Measurements from ENCODE around the gene NPAS3.

Gene NPAS3

GRCh38 chr14:33736299-33736825 is 797.7 kb downstream of the NPAS3 start:
- no peak for DNase-seq

DNA sequence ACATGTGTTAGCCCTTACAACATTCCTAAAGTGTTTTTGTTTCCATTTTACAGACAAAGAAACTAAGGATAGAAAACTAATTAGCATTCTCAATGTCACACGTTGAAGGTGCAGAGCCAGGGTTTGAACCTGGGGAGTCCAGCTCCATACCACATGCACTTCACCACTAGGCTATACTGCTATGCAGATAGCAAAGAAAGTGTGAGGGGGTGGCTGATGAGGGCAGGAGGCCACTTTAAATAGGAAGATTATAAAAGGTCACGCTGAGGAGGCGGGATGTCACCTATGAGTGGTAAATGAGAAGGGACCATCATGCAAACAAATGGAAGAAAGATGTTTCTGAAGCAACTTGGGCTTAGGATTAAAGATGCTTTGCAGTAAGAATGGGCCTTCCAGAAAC is 798.3 kb downstream of the NPAS3 start:
- no peak for DNase-seq

GRCh38 chr14:33737446-33737845 is 798.8 kb downstream of the NPAS3 start:
- no peak for DNase-seq

DNA sequence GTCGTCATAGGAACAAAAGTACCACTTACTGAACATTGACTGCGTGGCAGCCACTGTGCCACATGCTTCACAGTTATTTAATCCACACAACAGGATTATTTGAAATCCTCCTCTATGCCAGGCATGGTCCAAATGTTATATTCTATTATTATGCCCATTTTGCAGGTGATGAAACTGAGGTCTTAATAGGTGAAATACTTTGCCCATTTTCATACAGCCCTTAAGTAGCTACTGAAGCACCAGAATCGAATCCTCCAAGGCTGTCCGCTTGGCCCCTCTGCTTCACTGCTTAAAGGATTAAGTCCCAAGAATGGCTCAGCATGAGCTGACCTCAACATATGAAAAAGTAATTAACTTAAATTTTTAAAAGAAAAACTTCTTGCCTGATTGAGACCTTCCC is 799.4 kb downstream of the NPAS3 start:
- no peak for DNase-seq

GRCh38 chr14:33738491-33738890 is 799.8 kb downstream of the NPAS3 start:
- DNase-seq, result no peak

GRCh38 chr14:33740531-33740930 is 801.9 kb downstream of the NPAS3 start:
- no peak for DNase-seq

GRCh38 chr14:33742166-33742565 is 803.5 kb downstream of the NPAS3 start:
- DNase-seq, result no peak

DNA sequence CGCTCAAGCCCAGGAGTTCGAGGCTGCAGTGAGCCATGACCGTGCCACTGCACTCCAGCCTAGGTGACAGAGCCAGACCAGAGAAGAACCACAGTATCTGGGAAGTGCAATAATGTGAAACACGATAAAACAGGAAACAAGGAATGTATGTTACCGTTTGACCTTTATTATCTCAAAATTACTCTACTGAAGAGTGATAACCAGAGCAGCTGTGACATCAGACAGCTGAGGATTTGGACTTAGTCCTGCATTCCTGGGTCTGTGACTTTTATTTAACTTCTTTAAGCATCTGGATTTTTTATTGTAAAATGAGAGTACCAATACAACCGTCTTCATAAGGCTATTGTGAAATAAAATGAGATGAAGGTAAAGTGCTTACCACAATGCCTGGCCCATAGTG is 806.5 kb downstream of the NPAS3 start:
- no peak for DNase-seq

GRCh38 chr14:33747749-33748148 is 809.1 kb downstream of the NPAS3 start:
- DNase-seq, result no peak

- no peak for DNase-seq
These were observed 815.6 kb downstream of the NPAS3 start for GRCh38 chr14:33754261-33754660.

- DNase-seq, result no peak
These were observed 816.7 kb downstream of the NPAS3 start for GRCh38 chr14:33755358-33755757.

DNA sequence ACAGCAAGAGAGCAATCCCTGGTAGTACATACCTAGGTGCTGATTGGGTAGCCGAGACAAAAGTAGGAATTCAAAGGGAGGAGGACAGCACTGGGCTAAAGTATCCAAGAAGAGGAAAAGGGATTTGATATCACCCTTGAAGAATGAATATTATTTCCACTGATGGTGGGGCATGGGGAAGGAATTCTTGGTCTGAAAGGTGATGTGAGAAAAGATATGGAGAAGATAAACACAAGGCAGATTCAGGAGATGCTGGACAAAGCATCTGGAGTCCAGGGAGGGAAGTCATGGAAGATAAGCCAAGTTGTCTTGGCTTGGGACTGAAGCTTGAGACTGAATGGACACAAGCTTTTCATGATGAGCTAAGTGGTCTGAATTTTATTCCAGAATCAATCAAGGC is 818.2 kb downstream of the NPAS3 start:
- DNase-seq, result no peak

DNA sequence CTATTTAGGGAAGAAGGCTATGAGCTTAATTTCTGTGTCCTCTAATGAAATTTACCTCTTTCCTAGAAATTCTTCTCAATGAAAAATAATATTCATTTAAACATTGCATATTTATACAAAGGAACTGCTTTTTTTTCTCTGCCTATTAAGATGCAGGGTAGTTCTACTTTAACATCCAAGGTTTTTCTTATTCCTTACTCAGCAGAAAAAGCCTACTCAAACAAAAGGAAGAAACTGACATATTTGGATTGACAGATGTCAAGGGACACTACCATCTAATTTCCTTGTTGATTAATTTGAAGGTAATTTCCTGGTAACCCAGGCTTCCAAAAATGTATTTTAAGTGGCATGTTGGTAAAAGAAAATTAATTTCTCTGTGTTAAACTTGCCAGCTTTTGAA is 819.9 kb downstream of the NPAS3 start:
- no peak for DNase-seq

DNA sequence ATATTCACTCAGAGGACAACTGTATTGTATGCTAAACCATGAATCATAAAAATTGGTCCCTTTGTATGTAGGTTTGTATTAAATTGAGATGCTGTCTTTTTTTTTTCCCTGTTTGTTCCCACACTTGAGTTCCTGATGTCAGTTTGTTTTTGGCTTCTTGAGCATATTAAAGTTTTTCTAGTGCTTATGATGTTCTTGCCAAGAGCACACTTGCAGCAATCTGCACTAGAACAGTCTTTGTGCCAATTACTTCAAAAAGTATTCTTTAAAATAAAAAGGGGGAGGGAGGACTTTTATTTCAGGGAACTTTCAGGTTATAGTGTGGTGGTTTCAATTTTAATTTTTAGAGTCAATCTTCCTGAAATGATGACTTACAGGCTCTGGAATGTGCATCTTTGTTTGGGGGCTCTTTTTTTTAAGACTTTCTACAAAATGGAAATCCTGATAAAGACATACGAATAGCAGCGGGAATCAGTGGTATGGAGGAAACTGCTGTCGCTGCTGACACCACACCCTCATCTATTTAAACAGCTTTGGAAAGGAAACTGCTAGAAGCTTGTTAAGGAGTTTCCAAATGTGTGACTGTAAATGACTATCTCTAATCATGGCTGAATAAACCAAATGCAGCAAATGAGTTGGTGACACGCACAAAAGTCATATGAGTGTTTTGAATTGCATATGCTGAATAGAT is 823.6 kb downstream of the NPAS3 start:
- no peak for DNase-seq

GRCh38 chr14:33764876-33765650 is 826.4 kb downstream of the NPAS3 start:
- DNase-seq, result no peak

GRCh38 chr14:33767586-33768457 is 829.1 kb downstream of the NPAS3 start:
- DNase-seq, result no peak

- DNase-seq, result no peak
These were observed 829.8 kb downstream of the NPAS3 start for GRCh38 chr14:33768458-33768830.

GRCh38 chr14:33773205-33774030 is 834.7 kb downstream of the NPAS3 start:
- DNase-seq, result no peak

- no peak for DNase-seq
These were observed 835.5 kb downstream of the NPAS3 start for GRCh38 chr14:33774161-33774560.

DNA sequence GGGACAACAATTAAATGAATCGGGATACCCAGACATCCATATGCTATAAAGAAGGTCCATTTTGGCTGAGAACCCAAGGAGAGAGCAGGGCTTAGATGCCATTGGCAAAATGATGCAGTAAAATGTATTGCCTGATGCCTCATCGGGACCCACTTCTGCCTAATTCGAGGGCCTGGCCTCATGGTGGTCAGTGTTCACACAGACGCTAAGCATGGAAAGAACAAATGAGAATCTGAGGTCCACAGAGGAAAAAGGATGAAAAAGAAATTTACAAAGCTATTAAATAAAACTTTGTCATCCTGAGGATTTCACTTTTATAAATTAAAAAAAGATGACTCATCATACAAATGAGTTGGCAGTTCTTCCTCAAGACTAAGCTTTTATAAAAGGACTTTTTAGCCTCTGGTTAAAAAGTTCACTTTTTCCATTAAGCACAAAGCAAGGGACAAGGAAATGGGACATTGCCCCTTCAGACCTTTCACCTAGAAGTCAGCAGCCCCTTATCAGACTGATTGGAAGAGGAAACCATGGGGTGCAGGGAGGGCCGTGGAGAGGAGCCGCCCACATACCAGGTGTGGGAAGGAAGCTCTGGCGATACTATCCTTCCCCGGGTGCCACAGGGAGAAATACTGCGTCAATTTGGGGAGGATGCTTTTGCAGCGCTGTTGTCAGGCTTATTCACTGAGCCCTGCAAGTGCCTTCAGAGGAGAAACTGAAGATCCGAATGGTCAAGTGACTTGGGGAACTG is 836.2 kb downstream of the NPAS3 start:
- no peak for DNase-seq

- DNase-seq, result no peak
These were observed 838.2 kb downstream of the NPAS3 start for GRCh38 chr14:33776871-33777270.

DNA sequence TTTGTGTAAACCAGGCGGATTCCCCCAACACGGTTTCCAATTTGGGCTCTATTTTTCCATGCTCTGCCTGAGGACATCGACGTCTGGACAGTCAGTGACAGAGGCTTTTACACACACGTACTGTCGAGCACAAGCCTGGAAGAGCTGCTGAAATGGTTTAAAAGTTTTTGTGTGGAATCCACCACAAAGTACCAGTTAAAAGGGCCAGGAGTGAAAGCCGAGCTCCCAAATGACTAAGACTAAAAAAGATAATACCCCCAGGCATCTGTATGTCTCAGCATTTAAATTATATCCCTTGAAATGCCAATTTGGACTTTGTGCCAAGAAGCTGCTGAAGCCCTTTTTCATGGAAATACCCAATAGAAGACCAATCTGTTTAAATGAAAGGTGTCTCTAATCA is 839.0 kb downstream of the NPAS3 start:
- DNase-seq, result no peak
